GM19328 (cell line): ENCODE measurements around the gene APLP1.
"Not testable (repeated sequence)": the region's sequence is repeated elsewhere in the genome, so short reads cannot be mapped to it uniquely, and the experiment has no call there.

Source experiments
- ATAC-seq: cut with Tn5 transposase; IDR thresholded peaks from one replicate; pipeline ENCODE4 v1.9.1; 2021; ENCODE audit warnings: mild to moderate bottlenecking, moderate library complexity; ENCODE audit not compliant: unreplicated experiment

APLP1 gene

DNA sequence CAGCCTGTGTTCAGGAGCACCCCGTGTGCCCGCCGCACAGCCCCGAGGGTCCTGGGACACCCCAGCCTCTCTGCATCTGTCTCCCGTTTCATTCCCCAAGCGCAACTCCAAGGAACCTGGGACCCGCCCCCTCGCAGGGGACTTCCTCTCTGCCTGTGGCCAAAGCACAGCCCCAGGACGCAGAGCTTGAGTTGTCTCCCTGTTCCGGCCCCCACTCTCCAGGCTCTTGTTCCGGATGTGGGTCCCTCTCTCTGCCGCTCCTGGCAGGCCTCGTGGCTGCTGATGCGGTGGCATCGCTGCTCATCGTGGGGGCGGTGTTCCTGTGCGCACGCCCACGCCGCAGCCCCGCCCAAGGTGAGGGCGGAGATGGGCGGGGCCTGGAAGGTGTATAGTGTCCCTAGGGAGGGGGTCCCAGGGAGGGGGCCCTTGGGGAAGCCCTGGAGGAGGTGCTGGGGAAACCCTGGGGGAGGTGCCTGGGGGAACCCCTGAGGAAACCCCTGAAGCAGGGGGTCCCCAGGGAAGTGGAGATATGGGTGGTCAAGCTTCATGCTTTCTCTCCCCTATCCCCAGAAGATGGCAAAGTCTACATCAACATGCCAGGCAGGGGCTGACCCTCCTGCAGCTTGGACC is 35.3 kb downstream of the APLP1 start:
- ATAC-seq = no peak

DNA sequence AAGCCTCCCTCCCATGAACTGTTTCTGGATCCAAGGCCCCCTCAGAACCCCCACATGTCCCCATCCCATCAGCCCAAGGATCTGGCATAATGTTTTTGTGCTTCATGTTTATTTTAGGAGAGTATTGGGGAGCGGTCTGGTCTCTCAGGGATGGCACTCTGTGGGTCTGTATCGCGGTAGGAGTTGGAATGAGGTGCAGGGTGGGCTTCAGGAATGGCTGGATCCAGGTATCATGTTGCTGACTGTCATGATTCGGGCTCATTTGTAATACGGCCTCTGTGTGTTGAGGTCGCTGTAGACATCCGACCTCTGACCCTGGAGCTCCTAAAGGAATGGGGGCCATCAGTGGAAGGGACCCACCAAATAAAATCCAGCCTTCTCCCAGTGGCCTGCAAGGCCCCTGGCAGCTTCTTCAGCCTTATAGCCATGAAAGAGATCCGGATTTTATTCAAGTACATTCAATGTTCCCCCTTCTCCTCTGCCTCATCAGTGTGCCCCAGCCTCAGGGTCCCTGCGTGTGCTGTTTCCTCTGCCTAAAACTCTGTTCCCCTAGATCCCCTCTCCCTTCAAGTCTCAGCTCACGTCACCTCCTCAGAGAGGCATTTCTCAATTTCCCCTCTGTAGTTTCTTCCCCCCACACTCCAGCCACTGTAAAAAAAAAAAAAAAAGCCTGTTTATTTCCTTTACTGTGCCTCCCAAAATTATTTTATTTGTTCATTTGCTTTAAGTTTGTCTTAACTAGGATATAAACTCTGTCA is 36.1 kb downstream of the APLP1 start:
- ATAC-seq = no peak

DNA sequence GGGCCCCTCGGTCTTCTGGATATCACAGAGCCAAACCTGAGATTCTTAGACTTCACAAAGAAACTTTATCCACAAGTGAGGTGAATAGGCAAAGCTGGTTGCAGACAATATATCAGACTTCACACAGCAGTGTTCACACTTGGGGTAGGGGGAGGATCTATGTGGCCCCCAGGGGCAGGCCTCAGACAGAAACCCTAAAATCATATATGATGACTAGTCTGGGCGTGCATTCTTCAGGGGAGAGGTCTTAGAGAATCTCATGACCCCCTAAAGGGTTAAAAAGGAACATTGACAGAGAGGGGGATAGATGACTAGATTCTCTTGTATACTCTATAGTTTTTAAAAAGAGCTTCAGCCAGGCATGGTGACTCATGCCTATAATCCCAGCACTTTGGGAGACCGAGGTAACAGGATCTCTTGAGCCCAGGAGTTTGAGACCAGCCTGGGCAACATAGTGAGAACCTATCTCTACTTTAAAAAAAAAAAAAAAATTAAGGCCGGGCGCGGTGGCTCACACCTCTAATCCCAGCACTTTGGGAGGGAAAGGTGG is 36.9 kb downstream of the APLP1 start:
- ATAC-seq = no peak

DNA sequence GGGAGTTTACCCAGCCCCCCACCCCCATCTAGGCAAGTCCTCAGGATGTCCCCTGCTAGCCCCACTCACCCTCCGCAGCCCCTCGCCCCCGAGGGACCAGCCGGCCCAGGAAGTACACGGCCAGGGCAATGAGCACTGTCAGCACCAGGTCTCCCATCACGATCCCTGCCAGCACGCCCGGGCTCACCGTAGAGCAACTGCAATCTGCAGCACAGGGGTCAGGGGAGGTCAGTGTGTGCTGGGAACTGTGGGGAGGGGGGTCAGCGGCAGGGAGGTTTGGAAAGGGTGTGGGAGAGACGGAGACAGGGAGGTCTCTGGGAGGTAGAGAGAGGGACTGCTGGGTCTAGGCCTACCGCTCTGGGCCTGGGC is 39.0 kb downstream of the APLP1 start:
- no peak for ATAC-seq

DNA sequence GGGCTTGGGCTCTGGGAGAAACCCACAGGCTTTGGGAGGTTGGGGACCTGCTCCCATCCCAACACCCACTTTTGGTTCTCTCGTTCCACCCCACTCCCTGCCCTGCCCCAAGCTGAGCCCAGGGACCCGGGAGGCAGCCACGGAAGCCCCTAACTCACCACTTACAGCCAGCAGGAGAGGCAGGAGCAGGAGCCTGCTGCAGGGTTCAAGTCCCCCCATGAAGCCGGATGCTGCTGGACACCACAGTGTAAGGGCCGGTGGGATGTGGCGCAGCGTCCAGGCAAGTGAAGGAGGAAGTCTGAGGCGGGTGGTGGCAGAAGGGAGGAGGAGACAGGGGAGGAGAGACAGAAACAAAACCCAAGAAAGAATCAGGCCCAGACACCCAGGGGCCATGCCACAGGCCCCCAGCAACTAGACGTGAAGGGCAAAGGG is 39.7 kb downstream of the APLP1 start, which contains the start of gene TYROBP:
Gene TYROBP (minus strand): TSS at position 286 of the 432 bp plus-strand sequence. CDS start 67 bp downstream, at position 219.
- ATAC-seq = no peak

DNA sequence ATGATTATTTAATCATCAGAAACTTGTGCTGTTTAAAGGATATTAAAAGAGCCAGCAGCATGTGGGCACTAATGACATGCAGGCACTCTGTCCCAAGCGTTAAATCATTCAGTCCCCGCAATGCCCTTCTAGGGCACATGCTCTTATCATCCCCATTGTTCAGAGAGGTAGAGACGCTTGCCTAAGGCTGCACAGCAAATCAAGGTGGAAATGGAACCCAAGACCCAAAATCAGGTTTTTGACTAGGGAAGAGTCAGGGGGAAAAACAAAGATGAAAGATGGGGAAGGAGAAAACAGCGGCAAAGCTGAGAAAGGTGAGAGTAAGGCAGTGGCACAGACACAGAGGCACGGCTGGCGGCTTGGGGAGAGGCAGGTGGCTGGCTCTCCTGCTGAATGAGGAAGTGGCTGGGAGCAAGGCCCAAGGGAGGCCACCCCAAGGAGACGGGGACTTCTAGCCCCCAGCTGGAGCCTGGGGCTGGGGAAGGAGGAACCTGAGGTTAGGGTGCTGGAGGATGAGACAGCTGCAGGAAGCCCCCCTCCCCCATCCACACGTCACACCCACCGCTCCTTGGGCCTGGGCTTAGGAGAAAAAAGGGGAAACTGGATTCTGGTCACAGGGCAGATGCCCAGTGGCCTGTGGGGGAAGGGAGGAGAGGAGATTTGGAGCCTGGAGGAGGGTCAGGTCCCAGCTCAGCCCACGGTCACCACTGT is 40.8 kb downstream of the APLP1 start:
- ATAC-seq = no peak

DNA sequence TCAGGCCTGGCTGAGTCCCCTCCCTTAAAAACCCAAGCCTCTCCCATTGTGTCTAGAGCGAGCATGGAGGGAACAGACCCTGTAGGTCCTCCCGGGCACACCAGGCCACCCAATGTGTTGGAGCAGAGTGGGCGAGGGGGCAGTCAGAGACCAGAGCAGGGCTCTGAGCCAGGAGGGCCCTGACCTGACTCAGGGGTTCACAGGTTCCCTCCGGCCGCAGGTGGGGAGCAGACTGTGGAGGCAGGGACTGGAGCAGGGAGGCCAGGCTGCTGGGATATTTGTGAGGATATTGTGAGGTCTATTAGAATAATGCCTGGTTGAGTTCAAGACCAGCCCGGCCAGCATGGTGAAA is 41.3 kb downstream of the APLP1 start:
- no peak for ATAC-seq

DNA sequence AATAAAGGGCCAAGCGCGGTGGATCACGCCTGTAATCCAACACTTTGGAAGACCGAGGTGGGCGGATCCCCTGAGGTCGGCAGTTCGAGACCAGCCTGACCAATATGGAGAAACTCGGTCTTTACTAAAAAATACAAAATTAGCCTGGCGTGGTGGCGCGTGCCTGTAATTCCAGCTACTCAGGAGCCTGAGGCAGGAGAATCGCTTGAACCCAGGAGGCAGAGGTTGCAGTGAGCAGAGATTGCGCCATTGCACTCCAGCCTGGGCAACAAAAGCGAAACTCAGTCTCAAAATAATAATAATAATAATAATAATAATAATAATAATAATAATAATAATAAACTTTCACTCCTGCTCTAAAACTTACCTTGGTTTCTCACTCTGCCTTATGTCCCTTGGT is 42.0 kb downstream of the APLP1 start:
- ATAC-seq = not testable (repeated sequence)

DNA sequence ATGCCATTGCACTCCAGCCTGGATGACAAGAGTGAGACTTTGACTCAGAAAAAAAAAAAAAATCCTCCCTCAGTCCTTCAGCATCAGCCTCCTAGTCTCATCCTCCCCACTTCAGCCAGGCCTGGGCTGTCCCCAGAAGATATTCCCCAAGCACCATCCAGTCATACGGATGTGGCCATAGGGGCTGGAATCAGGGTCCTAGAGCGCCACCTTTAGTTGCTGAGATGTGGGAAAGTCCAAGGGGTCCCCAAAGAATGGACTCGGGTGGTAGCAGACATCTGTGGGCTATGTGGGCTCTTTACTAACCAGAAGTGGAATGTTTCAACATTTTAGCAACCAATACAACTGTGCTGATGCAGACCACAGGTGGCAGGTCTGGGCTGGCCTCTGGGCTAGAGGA is 42.8 kb downstream of the APLP1 start:
- ATAC-seq = no peak

DNA sequence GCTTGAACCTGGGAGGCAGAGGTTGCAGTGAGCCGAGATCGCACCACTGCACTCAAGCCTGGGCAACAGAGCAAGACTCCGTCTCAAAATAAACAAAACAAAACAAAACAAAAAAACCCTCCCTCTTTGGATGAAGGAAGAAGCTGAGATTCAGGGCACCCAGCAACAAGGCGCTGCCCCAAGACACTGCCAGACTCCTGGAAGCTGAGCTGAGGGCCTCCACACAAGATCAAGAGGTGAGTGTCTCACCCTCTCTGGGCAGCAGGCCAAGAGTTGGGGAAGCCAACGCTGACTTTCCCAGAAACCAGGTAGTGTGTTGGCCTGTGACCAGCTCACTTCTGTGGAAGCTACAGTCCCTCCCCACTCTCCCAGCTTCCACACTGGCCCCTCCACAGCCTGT is 43.4 kb downstream of the APLP1 start:
- no peak for ATAC-seq

DNA sequence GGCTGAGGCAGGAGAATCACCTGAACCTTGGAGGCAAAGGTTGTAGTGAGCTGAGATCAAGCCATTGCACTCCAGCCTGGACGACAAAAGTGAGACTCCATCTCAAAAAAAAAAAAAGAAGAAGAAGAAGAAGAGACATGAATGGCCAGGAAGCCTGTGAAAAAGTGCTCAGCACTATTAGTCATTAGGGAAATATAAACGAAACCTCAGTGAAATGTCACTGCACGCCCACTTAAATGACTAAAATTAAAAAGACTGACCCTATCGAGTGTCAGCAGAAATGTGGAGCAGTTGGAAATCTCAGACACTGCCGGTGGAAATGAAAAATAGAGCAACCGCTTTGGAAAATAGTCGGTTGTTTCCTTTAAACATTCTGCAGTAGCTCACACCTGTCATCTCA is 45.2 kb downstream of the APLP1 start:
- ATAC-seq = no peak

DNA sequence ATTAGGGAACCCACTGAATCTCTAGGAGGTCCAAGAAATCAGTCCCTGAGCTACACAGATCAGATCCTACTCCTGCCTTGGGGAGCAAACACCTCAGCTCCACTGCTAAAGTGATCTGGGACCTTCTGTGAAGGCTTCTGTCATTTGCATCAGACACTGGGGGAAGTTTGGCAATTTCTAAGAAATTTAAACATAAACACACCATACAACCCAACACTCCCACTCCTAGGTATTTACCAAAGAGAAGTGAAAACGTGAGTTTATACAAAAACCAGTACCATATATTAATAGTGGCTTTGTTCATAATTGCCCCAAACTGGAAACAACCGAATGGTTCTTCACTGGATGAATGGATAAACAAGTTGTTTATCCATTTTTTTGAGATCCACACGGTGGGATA is 47.1 kb downstream of the APLP1 start:
- ATAC-seq = no peak

DNA sequence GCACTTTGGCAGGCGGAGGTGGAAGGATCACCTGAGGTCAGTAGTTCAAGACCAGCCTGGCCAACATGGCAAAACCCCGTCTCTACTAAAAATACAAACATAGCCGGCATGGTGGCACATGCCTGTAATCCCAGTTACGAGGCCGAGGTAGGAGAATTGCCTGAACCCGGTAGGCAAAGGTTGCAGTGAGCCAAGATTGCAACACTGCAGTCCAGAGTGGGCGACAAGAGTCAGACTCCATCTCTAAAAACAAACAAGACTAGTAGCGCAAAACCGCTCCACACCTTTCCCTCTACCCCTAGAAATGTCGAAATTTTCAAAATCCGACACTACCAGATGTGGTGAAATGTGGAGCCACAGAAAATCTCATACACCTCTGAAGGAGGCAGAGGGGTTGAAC is 50.9 kb downstream of the APLP1 start:
- ATAC-seq = no peak

DNA sequence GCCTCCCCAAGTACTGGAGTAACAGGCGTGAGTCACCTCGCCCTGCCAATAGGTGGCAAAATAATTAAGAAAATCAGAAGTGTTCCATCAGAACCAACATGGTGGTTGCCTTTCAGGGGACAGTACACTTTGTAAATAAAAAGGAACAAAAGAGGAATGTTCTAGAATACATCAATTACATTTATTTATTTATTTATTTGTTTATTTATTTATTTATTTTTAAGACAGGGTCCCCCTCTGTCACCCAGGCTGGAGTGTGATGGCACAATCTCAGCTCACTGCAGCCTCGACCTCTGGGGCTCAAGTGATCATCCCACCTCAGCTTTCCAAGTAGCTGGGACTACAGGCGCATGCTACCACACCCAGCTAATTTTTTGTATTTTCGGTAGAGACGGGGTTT is 52.6 kb downstream of the APLP1 start:
- no peak for ATAC-seq

DNA sequence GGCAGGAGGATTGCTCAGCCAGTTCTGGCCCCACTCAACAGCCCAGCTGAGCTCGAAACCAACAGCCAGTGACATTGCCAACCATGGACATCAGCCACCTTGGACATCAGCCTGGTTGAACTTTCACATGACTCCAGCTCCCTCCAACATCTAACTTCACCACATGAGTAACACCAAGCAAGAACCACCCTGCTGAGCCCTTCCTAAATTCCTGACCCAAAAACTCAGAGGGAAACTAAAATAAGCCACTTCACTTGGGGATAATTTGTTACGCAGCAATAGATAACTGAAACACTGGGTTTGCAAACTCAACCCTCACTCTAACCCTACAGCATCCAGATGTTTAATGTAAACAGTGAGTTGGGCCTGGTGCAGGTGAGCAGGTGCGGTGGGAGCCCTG is 57.1 kb downstream of the APLP1 start:
- no peak for ATAC-seq

DNA sequence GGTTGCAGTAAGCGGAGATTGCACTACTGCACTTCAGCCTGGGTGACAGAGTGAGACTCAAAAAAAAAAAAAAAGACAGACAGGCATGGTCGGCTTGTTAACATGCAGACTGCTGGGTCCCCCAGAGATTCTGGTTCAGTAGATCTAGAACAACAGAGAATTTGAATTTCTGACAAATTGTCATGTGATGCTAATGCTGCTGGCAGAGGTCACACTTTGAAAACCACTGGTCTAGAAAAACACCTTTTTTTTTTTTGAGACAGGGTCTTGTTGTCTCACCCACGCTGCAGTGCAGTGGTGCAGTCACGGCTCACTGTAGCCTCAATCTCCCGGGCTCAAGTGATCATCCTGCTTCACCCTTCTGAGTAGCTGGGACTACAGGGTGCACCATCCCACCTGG is 60.1 kb downstream of the APLP1 start:
- no peak for ATAC-seq
